ENCODE results near the gene PRUNE2. TPM values are rescaled to one million over a fixed set of nuclear protein-coding genes. Genes with fewer than 3 reads are reported as not detected.

Gene PRUNE2
- total RNA-seq, 1 donor from 2014 or later = 10.2 TPM

- no peak for FAIRE-seq
Observed at GRCh38 chr9:76741524-76741923, 164.4 kb downstream of the PRUNE2 start.

GRCh38 chr9:76738402-76738801 is 167.5 kb downstream of the PRUNE2 start:
- FAIRE-seq = no peak
- DNase-seq (ENCODE audit: low spot score in 2 of 2) = no peak

More at GRCh38 chr9:76741524-76741923, 164.4 kb downstream of the PRUNE2 start:
- no peak for DNase-seq (ENCODE audit: low spot score in 2 of 2)

GRCh38 chr9:76737154-76737902 is 168.6 kb downstream of the PRUNE2 start:
- DNase-seq (ENCODE audit: low spot score in 2 of 2) (no peak), FAIRE-seq (no peak)

- DNase-seq (ENCODE audit: low spot score in 2 of 2) = no peak
- no peak for FAIRE-seq
Observed at GRCh38 chr9:76734716-76735115, 171.2 kb downstream of the PRUNE2 start.

GRCh38 chr9:76733096-76733495 is 172.8 kb downstream of the PRUNE2 start:
- DNase-seq (ENCODE audit: low spot score in 2 of 2) (no peak), FAIRE-seq (no peak)

GRCh38 chr9:76732341-76732958 is 173.5 kb downstream of the PRUNE2 start:
- FAIRE-seq = no peak
- no peak for DNase-seq (ENCODE audit: low spot score in 2 of 2)

- FAIRE-seq = no peak
- no peak for DNase-seq (ENCODE audit: low spot score in 2 of 2)
Observed at GRCh38 chr9:76730801-76731200, 175.1 kb downstream of the PRUNE2 start.

GRCh38 chr9:76729980-76730737 is 175.8 kb downstream of the PRUNE2 start:
- no peak for FAIRE-seq

GRCh38 chr9:76729116-76729515 is 176.8 kb downstream of the PRUNE2 start:
- DNase-seq (ENCODE audit: low spot score in 2 of 2) (no peak), FAIRE-seq (no peak)

More at GRCh38 chr9:76729980-76730737, 175.8 kb downstream of the PRUNE2 start:
- no peak for DNase-seq (ENCODE audit: low spot score in 2 of 2)

- FAIRE-seq = no peak
- DNase-seq (ENCODE audit: low spot score in 2 of 2) = no peak
Observed at GRCh38 chr9:76725885-76726284, 180.0 kb downstream of the PRUNE2 start.

GRCh38 chr9:76725011-76725546 is 180.8 kb downstream of the PRUNE2 start:
- no peak for DNase-seq (ENCODE audit: low spot score in 2 of 2)
- FAIRE-seq = no peak

GRCh38 chr9:76720245-76720644 is 185.7 kb downstream of the PRUNE2 start:
- FAIRE-seq = no peak
- DNase-seq (ENCODE audit: low spot score in 2 of 2) = no peak

GRCh38 chr9:76718166-76718565 is 187.7 kb downstream of the PRUNE2 start:
- FAIRE-seq (no peak), DNase-seq (ENCODE audit: low spot score in 2 of 2) (no peak)

- DNase-seq (ENCODE audit: low spot score in 2 of 2) = no peak
- FAIRE-seq = no peak
Observed at GRCh38 chr9:76717613-76718012, 188.3 kb downstream of the PRUNE2 start.

- DNase-seq (ENCODE audit: low spot score in 2 of 2) = no peak
- FAIRE-seq = no peak
Observed at GRCh38 chr9:76717176-76717575, 188.7 kb downstream of the PRUNE2 start.

- no peak for FAIRE-seq
- peak in 1 of 2 donors; percentile 22 for DNase-seq (ENCODE audit: low spot score in 2 of 2)
Observed at GRCh38 chr9:76716085-76716672, 189.7 kb downstream of the PRUNE2 start.

GRCh38 chr9:76713381-76713780 is 192.5 kb downstream of the PRUNE2 start:
- FAIRE-seq (no peak), DNase-seq (ENCODE audit: low spot score in 2 of 2) (no peak)

- no peak for FAIRE-seq
Observed at GRCh38 chr9:76709020-76709419, 196.9 kb downstream of the PRUNE2 start.

GRCh38 chr9:76707510-76707909 is 198.4 kb downstream of the PRUNE2 start:
- DNase-seq (ENCODE audit: low spot score in 2 of 2) = no peak
- FAIRE-seq = no peak

More at GRCh38 chr9:76709020-76709419, 196.9 kb downstream of the PRUNE2 start:
- DNase-seq (ENCODE audit: low spot score in 2 of 2) = no peak

- no peak for FAIRE-seq
Observed at GRCh38 chr9:76704593-76705204, 201.2 kb downstream of the PRUNE2 start.

More at GRCh38 chr9:76704593-76705204, 201.2 kb downstream of the PRUNE2 start:
- DNase-seq (ENCODE audit: low spot score in 2 of 2) = peak; percentile 34 to 52

Measured in frontal cortex (tissue), 4 donors.